HG02588 (cell line): ENCODE measurements around the gene RNF130.
"Not testable (repeated sequence)": the region's sequence is repeated elsewhere in the genome, so short reads cannot be mapped to it uniquely, and the experiment has no call there.

Experiments used
- ATAC-seq: cut with Tn5 transposase; IDR thresholded peaks from one replicate; pipeline ENCODE4 v1.9.1; 2021; ENCODE audit warnings: mild to moderate bottlenecking, moderate library complexity; ENCODE audit not compliant: unreplicated experiment

Gene RNF130

GRCh38 chr5:180026320-180026719 lies 45.2 kb downstream of the RNF130 start:
- ATAC-seq: no peak

- no peak for ATAC-seq
Observed at GRCh38 chr5:180021900-180022299, 49.7 kb downstream of the RNF130 start.

- no peak for ATAC-seq
Observed at GRCh38 chr5:180020176-180020575, 51.4 kb downstream of the RNF130 start.

- ATAC-seq: no peak
Observed at GRCh38 chr5:180018347-180019060, 53.1 kb downstream of the RNF130 start.

GRCh38 chr5:180015523-180015922 lies 56.0 kb downstream of the RNF130 start:
- ATAC-seq: not testable (repeated sequence)

- ATAC-seq: no peak
Observed at GRCh38 chr5:180013678-180014077, 57.9 kb downstream of the RNF130 start.

- no peak for ATAC-seq
Observed at GRCh38 chr5:180012316-180012715, 59.2 kb downstream of the RNF130 start.

GRCh38 chr5:180010636-180011035 lies 60.9 kb downstream of the RNF130 start:
- ATAC-seq: no peak

- ATAC-seq: no peak
Observed at GRCh38 chr5:180009581-180009980, 62.0 kb downstream of the RNF130 start.

GRCh38 chr5:180008433-180008832 lies 63.1 kb downstream of the RNF130 start:
- ATAC-seq: no peak

- no peak for ATAC-seq
Observed at GRCh38 chr5:180007582-180007981, 64.0 kb downstream of the RNF130 start.

GRCh38 chr5:180006141-180006540 lies 65.4 kb downstream of the RNF130 start:
- no peak for ATAC-seq

GRCh38 chr5:180003127-180003526 lies 68.4 kb downstream of the RNF130 start:
- no peak for ATAC-seq

- ATAC-seq: no peak
Observed at GRCh38 chr5:180001742-180002141, 69.8 kb downstream of the RNF130 start.

- ATAC-seq: no peak
Observed at GRCh38 chr5:180001136-180001535, 70.4 kb downstream of the RNF130 start.

GRCh38 chr5:179998485-179998884 lies 73.1 kb downstream of the RNF130 start:
- no peak for ATAC-seq

GRCh38 chr5:179994583-179995323 lies 76.8 kb downstream of the RNF130 start:
- ATAC-seq: no peak

- ATAC-seq: not testable (repeated sequence)
Observed at GRCh38 chr5:179992855-179993254, 78.7 kb downstream of the RNF130 start.

GRCh38 chr5:179991106-179991505 lies 80.5 kb downstream of the RNF130 start:
- ATAC-seq: no peak

- ATAC-seq: not testable (repeated sequence)
Observed at GRCh38 chr5:179990525-179990924, 81.0 kb downstream of the RNF130 start.

GRCh38 chr5:179986328-179986727 lies 85.2 kb downstream of the RNF130 start:
- no peak for ATAC-seq

GRCh38 chr5:179981636-179982035 lies 89.9 kb downstream of the RNF130 start:
- no peak for ATAC-seq
